Retina (tissue), 1 donor: Measurements from ENCODE around the gene NOS1.

Experiments
- DNase-seq: peaks from one replicate; pipeline ENCODE4 v3.0.0-alpha.2; 2016

Gene NOS1

DNA sequence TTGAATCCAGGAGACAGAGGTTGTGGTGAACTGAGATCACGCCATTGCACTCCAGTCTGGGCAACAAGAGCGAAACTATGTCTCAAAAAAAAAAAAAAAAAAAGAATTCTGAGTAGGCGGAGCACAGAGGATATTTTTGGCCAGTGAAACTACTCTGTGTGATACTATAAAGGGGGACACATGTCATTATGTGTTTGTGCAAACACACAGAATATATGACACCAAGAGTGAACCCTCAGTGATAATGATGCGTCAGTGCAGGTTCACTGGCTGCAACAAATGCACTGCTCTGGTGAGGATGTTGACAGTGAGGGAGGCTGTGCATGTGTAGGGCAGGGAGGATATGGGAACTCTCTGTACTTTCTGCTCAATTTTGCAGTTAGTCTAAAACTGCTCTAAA, 195.3 kb downstream of the NOS1 start:
- no peak for DNase-seq

GRCh38 chr12:117165342-117165741, 196.1 kb downstream of the NOS1 start:
- no peak for DNase-seq

GRCh38 chr12:117162633-117163032, 198.8 kb downstream of the NOS1 start:
- no peak for DNase-seq

DNA sequence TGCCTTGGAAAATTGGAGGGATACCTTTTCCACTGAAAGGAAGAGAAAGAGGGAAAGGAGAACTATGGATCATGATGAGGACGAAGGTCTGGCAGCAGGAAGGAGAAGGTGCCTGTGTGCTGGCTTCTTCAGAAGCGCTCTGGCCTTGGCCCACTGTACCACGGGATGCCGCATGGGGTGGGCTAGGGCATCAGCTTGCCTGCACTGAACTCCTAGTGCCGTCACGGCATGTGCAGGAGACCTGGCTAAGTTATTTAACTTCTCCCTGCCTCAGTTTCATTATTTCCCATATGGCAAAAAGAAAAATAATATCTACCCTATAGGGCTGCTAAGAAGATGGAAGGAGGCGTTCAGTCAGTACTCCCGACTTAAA, 199.3 kb downstream of the NOS1 start:
- DNase-seq: no peak

GRCh38 chr12:117161460-117162166, 199.8 kb downstream of the NOS1 start:
- DNase-seq: no peak

DNA sequence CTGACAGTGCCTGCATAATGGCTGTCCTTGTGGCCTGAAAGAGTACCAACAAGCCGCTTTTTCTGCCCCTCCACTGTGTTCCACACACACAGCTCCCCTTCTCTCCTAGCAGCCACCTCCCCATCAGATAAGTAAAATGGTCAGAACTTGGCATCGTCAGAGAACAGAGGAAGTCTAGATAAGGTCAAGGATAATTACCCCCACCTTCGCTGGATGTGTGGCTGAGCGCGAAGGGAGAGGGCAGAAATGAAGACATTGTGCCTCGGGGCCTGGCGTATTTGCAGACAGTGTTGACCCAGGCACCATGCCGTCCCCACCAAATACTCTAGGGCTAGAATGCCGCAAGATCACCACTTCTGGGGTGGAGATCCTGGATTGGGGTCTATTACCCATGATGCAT, 201.8 kb downstream of the NOS1 start:
- DNase-seq: no peak

- no peak for DNase-seq
Measured at GRCh38 chr12:117158911-117159553, 202.4 kb downstream of the NOS1 start.
